Liver (tissue), 9 donors: ENCODE measurements around the gene MED20. TPM values are rescaled to one million over a fixed set of nuclear protein-coding genes. Genes with fewer than 3 reads are reported as not detected.

Experiments
- DNase-seq: peaks from one replicate; pipeline ENCODE4 v3.0.0-alpha.2; 2017; ENCODE audit warnings: low spot score
- H3K27ac ChIP-seq, 2 donors: one replicate each; pipeline ENCODE4 v1.7.0; 2013; ENCODE audit warnings: inconsistent platforms in 2 of 2, low read length in 2 of 2, control low read depth in 1 of 2, low read depth in 1 of 2, mild to moderate bottlenecking in 1 of 2
- H3K27me3 ChIP-seq, 4 donors: one replicate each; pipeline versions ENCODE4 v1.6.1 to v1.7.0; 2013; ENCODE audit warnings: low read length in 3 of 4, inconsistent platforms in 1 of 4, mild to moderate bottlenecking in 1 of 4, moderate library complexity in 1 of 4; ENCODE audit not compliant: control insufficient read depth in 4 of 4, insufficient read depth in 4 of 4
- H3K36me3 ChIP-seq, 4 donors: one replicate each; pipeline versions ENCODE4 v1.6.1 to v1.7.0; 2013; ENCODE audit warnings: low read length in 3 of 4, mild to moderate bottlenecking in 3 of 4, low read depth in 1 of 4, moderate library complexity in 1 of 4; ENCODE audit not compliant: control insufficient read depth in 4 of 4, insufficient read depth in 3 of 4
- H3K4me1 ChIP-seq, 4 donors: one replicate each; pipeline versions ENCODE4 v1.6.1 to v1.7.0; 2013; ENCODE audit warnings: low read length in 3 of 4, mild to moderate bottlenecking in 3 of 4, moderate library complexity in 1 of 4; ENCODE audit not compliant: control insufficient read depth in 4 of 4, insufficient read depth in 4 of 4
- H3K4me3 ChIP-seq, 3 donors: one replicate each; pipeline versions ENCODE4 v1.6.1 to v1.7.0; 2013; ENCODE audit warnings: low read length in 3 of 3, control low read depth in 1 of 3, low read depth in 1 of 3, mild to moderate bottlenecking in 1 of 3
- H3K9ac ChIP-seq, 2 donors: one replicate each; pipeline ENCODE4 v1.7.0; 2013; ENCODE audit warnings: low read length in 2 of 2, mild to moderate bottlenecking in 2 of 2, moderate library complexity in 2 of 2, control low read depth in 1 of 2, low read depth in 1 of 2
- H3K9me3 ChIP-seq, 4 donors: one replicate each; pipeline versions ENCODE4 v1.6.1 to v1.7.0; 2013; ENCODE audit warnings: low read length in 3 of 4; ENCODE audit not compliant: control insufficient read depth in 4 of 4
- EGR1 ChIP-seq, 2 donors: IDR thresholded peaks; 2 replicates each; pipeline ENCODE4 v1.6.1; 2016 to 2018; ENCODE audit warnings: antibody characterized with exemption in 2 of 2, low read depth in 2 of 2
- FOXA1 ChIP-seq: IDR thresholded peaks from 2 replicates; pipeline ENCODE4 v1.6.1; 2016; ENCODE audit warnings: antibody characterized with exemption
- FOXA2 ChIP-seq: IDR thresholded peaks from 2 replicates; pipeline ENCODE4 v1.6.1; 2016; ENCODE audit warnings: antibody characterized with exemption
- GABPA ChIP-seq, 2 donors: IDR thresholded peaks in 1 of 2; conservative IDR thresholded peaks in 1 of 2; 2 replicates each; pipeline ENCODE4 v1.6.1; 2016; ENCODE audit warnings: antibody characterized with exemption in 2 of 2, mild to moderate bottlenecking in 1 of 2, moderate library complexity in 1 of 2
- HNF4A ChIP-seq, 2 donors: conservative IDR thresholded peaks; 2 replicates each; pipeline ENCODE4 v1.6.1; 2016; ENCODE audit warnings: antibody characterized with exemption in 2 of 2, mild to moderate bottlenecking in 2 of 2
- HNF4G ChIP-seq: IDR thresholded peaks from 2 replicates; pipeline ENCODE4 v1.6.1; 2016; ENCODE audit warnings: antibody characterized with exemption
- JUND ChIP-seq, 2 donors: IDR thresholded peaks; 2 replicates each; pipeline ENCODE4 v1.6.1; 2016; ENCODE audit warnings: antibody characterized with exemption in 2 of 2
- NR2F2 ChIP-seq: IDR thresholded peaks from 2 replicates; pipeline ENCODE4 v1.6.1; 2016; ENCODE audit warnings: antibody characterized with exemption
- RAD21 ChIP-seq, 2 donors: IDR thresholded peaks; 2 replicates each; pipeline ENCODE4 v1.6.1; 2016; ENCODE audit warnings: antibody characterized with exemption in 2 of 2, mild to moderate bottlenecking in 2 of 2
- REST ChIP-seq: IDR thresholded peaks from 2 replicates; pipeline ENCODE4 v1.6.1; 2016; ENCODE audit warnings: antibody characterized with exemption, mild to moderate bottlenecking
- RXRA ChIP-seq, 2 donors: IDR thresholded peaks; 2 replicates each; pipeline ENCODE4 v1.6.1; 2017 to 2018; ENCODE audit warnings: antibody characterized with exemption in 2 of 2, mild to moderate bottlenecking in 1 of 2
- SP1 ChIP-seq: IDR thresholded peaks from 2 replicates; pipeline ENCODE4 v1.6.1; 2018; ENCODE audit warnings: antibody characterized with exemption, mild to moderate bottlenecking
- TAF1 ChIP-seq: conservative IDR thresholded peaks from 2 replicates; pipeline ENCODE4 v1.6.1; 2016; ENCODE audit warnings: antibody characterized with exemption, mild to moderate bottlenecking
- YY1 ChIP-seq: IDR thresholded peaks from 2 replicates; pipeline ENCODE4 v1.6.1; 2016; ENCODE audit warnings: antibody characterized with exemption, mild to moderate bottlenecking
- ZBTB33 ChIP-seq: IDR thresholded peaks from 2 replicates; pipeline ENCODE4 v1.6.1; 2016; ENCODE audit warnings: antibody characterized with exemption
- WGBS: extraction: QIAGEN DNeasy Blood & Tissue Kit; methylation state at CpG from one replicate; pipeline ENCODE4 v1.1.7; 2013; 5-methylcytosine and 5-hydroxymethylcytosine counted together
- polyA plus RNA-seq, 2 donors: library from polyadenylated mRNA; stranded (reverse) in 1 of 2; unstranded in 1 of 2; fragments of 200-250 nt in 1 of 2; fragments of >200 nt in 1 of 2; fragmentation: Nextera tagmentation in 1 of 2; extraction: Ambion mirVana in 1 of 2; gene quantifications; one replicate each; pipeline versions ENCODE4 v1.2.1 to v1.2.3, GENCODE V29; 2013 to 2015
- total RNA-seq, 2 donors: library from RNA; depleted of rRNA; stranded (reverse); fragments of >200 nt; gene quantifications; one replicate each; pipeline ENCODE4 v1.2.3, GENCODE V29; 2014
- TF ChIP-seq, protein P1 (sequence below): IDR thresholded peaks from 2 replicates; pipeline ENCODE4 v1.6.1; 2016; ENCODE audit warnings: antibody characterized with exemption
- TF ChIP-seq, protein P2 (sequence below): IDR thresholded peaks from 2 replicates; pipeline ENCODE4 v1.6.1; 2016; ENCODE audit warnings: antibody characterized with exemption
- TF ChIP-seq, protein P3 (sequence below): fragments of 150-350 bp; IDR thresholded peaks from 2 replicates; pipeline ENCODE4 v1.5.1; 2017; ENCODE audit warnings: improper control_type of control experiment, low read depth, low read length; ENCODE audit not compliant: missing input control
- donor health status: healthy.
- donor health status: healthy.
- donor health status: healthy.
- donor health status: healthy.
- donor health status: healthy.

MED20 gene
- total and polyA plus RNA-seq, 4 donors, result 3.5 to 11.9 (median 8.6) TPM

GRCh38 chr6:41859356-41859755, 61.6 kb downstream of the MED20 start:
- Histone ChIP-seq H3K27ac (no peak overlapping the region), H3K9me3 (no peaks in the 10 kb centered on the region), H3K36me3 (no peaks in the 10 kb centered on the region), H3K4me1 (no peaks in the 10 kb centered on the region), H3K27me3 (no peaks in the 10 kb centered on the region), H3K4me3 (no peak overlapping the region), H3K9ac (no peak overlapping the region)
- WGBS, result 96% methylated on average over 6 of the region's 6 CpGs
- DNase-seq, result no peak
- TF ChIP-seq, protein P1, sequence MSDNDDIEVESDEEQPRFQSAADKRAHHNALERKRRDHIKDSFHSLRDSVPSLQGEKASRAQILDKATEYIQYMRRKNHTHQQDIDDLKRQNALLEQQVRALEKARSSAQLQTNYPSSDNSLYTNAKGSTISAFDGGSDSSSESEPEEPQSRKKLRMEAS, result no peak
- TF ChIP-seq FOXA2, result no peak

GRCh38 chr6:41858703-41859102, 62.2 kb downstream of the MED20 start:
- DNase-seq, result no peak
- H3K27me3 ChIP-seq, result no peaks in the 10 kb centered on the region
- WGBS, result 90% methylated on average over 2 of the region's 2 CpGs
- no peak overlapping the region for H3K27ac ChIP-seq
- H3K9ac ChIP-seq, result no peak overlapping the region
- no peak for TF ChIP-seq JUND (IDR thresholded peaks at IDR 0.05)
- no peak for TF ChIP-seq REST
- TF ChIP-seq RXRA (IDR thresholded peaks at IDR 0.05), result no peak
- TF ChIP-seq EGR1 (IDR thresholded peaks at IDR 0.05; ENCODE audit: low read depth in 2 of 2), result no peak
- TF ChIP-seq NR2F2, result no peak
- TF ChIP-seq, protein P2, sequence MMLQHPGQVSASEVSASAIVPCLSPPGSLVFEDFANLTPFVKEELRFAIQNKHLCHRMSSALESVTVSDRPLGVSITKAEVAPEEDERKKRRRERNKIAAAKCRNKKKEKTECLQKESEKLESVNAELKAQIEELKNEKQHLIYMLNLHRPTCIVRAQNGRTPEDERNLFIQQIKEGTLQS, result no peak
- no peak for TF ChIP-seq HNF4G
- TF ChIP-seq RAD21 (IDR thresholded peaks at IDR 0.05), result no peak
- TF ChIP-seq HNF4A (conservative IDR thresholded peaks at IDR 0.05), result no peak
- no peak for TF ChIP-seq GABPA (IDR thresholded peaks at IDR 0.05 in 1 of 2, conservative IDR thresholded peaks at IDR 0.05 in 1 of 2)
- no peak for TF ChIP-seq FOXA1
- no peak for TF ChIP-seq SP1
- TF ChIP-seq TAF1, result no peak
- TF ChIP-seq, protein P3, sequence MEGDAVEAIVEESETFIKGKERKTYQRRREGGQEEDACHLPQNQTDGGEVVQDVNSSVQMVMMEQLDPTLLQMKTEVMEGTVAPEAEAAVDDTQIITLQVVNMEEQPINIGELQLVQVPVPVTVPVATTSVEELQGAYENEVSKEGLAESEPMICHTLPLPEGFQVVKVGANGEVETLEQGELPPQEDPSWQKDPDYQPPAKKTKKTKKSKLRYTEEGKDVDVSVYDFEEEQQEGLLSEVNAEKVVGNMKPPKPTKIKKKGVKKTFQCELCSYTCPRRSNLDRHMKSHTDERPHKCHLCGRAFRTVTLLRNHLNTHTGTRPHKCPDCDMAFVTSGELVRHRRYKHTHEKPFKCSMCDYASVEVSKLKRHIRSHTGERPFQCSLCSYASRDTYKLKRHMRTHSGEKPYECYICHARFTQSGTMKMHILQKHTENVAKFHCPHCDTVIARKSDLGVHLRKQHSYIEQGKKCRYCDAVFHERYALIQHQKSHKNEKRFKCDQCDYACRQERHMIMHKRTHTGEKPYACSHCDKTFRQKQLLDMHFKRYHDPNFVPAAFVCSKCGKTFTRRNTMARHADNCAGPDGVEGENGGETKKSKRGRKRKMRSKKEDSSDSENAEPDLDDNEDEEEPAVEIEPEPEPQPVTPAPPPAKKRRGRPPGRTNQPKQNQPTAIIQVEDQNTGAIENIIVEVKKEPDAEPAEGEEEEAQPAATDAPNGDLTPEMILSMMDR, result no peak
- TF ChIP-seq, protein P1, result no peak
- no peak for TF ChIP-seq ZBTB33
- no peak for TF ChIP-seq YY1
- no peak for TF ChIP-seq FOXA2
- H3K4me3 ChIP-seq, result no peak overlapping the region
- H3K9me3 ChIP-seq, result no peaks in the 10 kb centered on the region
- H3K4me1 ChIP-seq, result no peaks in the 10 kb centered on the region
- no peaks in the 10 kb centered on the region for H3K36me3 ChIP-seq
